ENCODE data around the gene MUSK.
"Not testable (repeated sequence)": the region's sequence is repeated elsewhere in the genome, so short reads cannot be mapped to it uniquely, and the experiment has no call there.

MUSK gene

GRCh38 chr9:110763568-110763967, 95.0 kb downstream of the MUSK start:
- no peak for DNase-seq

GRCh38 chr9:110764006-110764405, 95.4 kb downstream of the MUSK start:
- no peak for DNase-seq

- no peak for DNase-seq
Observed at GRCh38 chr9:110765926-110766325, 97.3 kb downstream of the MUSK start.

- DNase-seq: no peak
Observed at GRCh38 chr9:110767559-110768063, 99.0 kb downstream of the MUSK start.

- DNase-seq: no peak
Observed at GRCh38 chr9:110768886-110769285, 100.3 kb downstream of the MUSK start.

- DNase-seq: no peak
Observed at GRCh38 chr9:110769667-110770066, 101.1 kb downstream of the MUSK start.

GRCh38 chr9:110775724-110776123, 107.1 kb downstream of the MUSK start:
- no peak for DNase-seq

- DNase-seq: no peak
Observed at GRCh38 chr9:110776221-110776620, 107.6 kb downstream of the MUSK start.

- DNase-seq: no peak
Observed at GRCh38 chr9:110777196-110777875, 108.7 kb downstream of the MUSK start.

- no peak for DNase-seq
Observed at GRCh38 chr9:110777876-110778215, 109.3 kb downstream of the MUSK start.

GRCh38 chr9:110782701-110783100, 114.1 kb downstream of the MUSK start:
- DNase-seq: no peak

GRCh38 chr9:110784309-110784708, 115.7 kb downstream of the MUSK start:
- DNase-seq: no peak

- DNase-seq: no peak
Observed at GRCh38 chr9:110785166-110785565, 116.6 kb downstream of the MUSK start.

- not testable (repeated sequence) for DNase-seq
Observed at GRCh38 chr9:110788396-110788795, 119.8 kb downstream of the MUSK start.

GRCh38 chr9:110788871-110789270, 120.3 kb downstream of the MUSK start:
- DNase-seq: no peak

- DNase-seq: no peak
Observed at GRCh38 chr9:110797611-110798010, 129.0 kb downstream of the MUSK start.

GRCh38 chr9:110799396-110799795, 130.8 kb downstream of the MUSK start:
- DNase-seq: no peak

GRCh38 chr9:110801426-110801825, 132.8 kb downstream of the MUSK start:
- no peak for DNase-seq

- DNase-seq: no peak
Observed at GRCh38 chr9:110802416-110803035, 133.9 kb downstream of the MUSK start.

GRCh38 chr9:110807956-110808598, 139.5 kb downstream of the MUSK start:
- DNase-seq: no peak

GRCh38 chr9:110808599-110808980, 140.0 kb downstream of the MUSK start:
- no peak for DNase-seq

- no peak for DNase-seq
Observed at GRCh38 chr9:110809038-110809595, 140.5 kb downstream of the MUSK start.

- no peak for DNase-seq
Observed at GRCh38 chr9:110810262-110810976, 141.8 kb downstream of the MUSK start.

All from CD4-positive, alpha-beta T cell treated with Interferon alpha-2 for 1 hour (primary cell).